H1 (cell line): ENCODE measurements around the gene SV2B. TPM values are rescaled to one million over a fixed set of nuclear protein-coding genes. Genes with fewer than 3 reads are reported as not detected.

ENCODE experiments used
- CTCF ChIA-PET: fragments of 300-600 bp; sonication (Branson Sonifier 250); formaldehyde crosslinking; loops from one replicate; lab custom pipeline; 2021; ENCODE audit not compliant: partially characterized antibody; lab: Charles Lee
- POLR2A ChIA-PET: fragments of 300-600 bp; sonication (Branson Sonifier 250); formaldehyde crosslinking; loops from one replicate; lab custom pipeline; 2021; ENCODE audit warnings: inconsistent platforms; ENCODE audit not compliant: partially characterized antibody; lab: Charles Lee
- DNase-seq, 2 experiments: peaks; one replicate each; pipeline versions ENCODE4 v3.0.0 to v3.0.0-alpha.2; 2010 to 2022; ENCODE audit warnings: low spot score in 2 of 2, low read depth in 1 of 2, mixed read lengths in 1 of 2
- FAIRE-seq: peaks from 2 replicates; lab custom pipeline; 2011; peaks lifted over from hg19 to GRCh38; lab: Jason Lieb, UNC
- H2AFZ ChIP-seq: 2 replicates; pipeline ENCODE4 v1.8.1; 2012; ENCODE audit warnings: low read length, inconsistent platforms
- H2AK5ac ChIP-seq: 2 replicates; pipeline ENCODE4 v1.6.1; 2013; ENCODE audit warnings: low read depth, low read length
- H2BK120ac ChIP-seq: replicated peaks from 2 replicates; pipeline ENCODE3; 2013; ENCODE audit warnings: low read depth, low read length, inconsistent platforms
- H2BK12ac ChIP-seq: 2 replicates; pipeline ENCODE4 v1.6.1; 2013; ENCODE audit warnings: low read depth, low read length
- H2BK15ac ChIP-seq: 2 replicates; pipeline ENCODE4 v1.6.1; 2013; ENCODE audit warnings: low read length
- H2BK20ac ChIP-seq: 2 replicates; pipeline ENCODE4 v1.6.1; 2013; ENCODE audit warnings: low read length
- H2BK5ac ChIP-seq: 2 replicates; pipeline ENCODE4 v1.6.1; 2013; ENCODE audit warnings: low read depth, low read length
- H3K14ac ChIP-seq: 2 replicates; pipeline ENCODE4 v1.6.1; 2013; ENCODE audit warnings: inconsistent platforms; ENCODE audit not compliant: insufficient read length
- H3K18ac ChIP-seq: 2 replicates; pipeline ENCODE4 v1.6.1; 2013; ENCODE audit warnings: low read length; ENCODE audit errors: extremely low read depth
- H3K23ac ChIP-seq: 2 replicates; pipeline ENCODE4 v1.6.1; 2013; ENCODE audit warnings: inconsistent platforms; ENCODE audit not compliant: insufficient read length
- H3K23me2 ChIP-seq: 2 replicates; pipeline ENCODE4 v1.6.1; 2013; ENCODE audit warnings: low read depth, low read length
- H3K27ac ChIP-seq: 2 replicates; pipeline ENCODE4 v1.6.1; 2011; ENCODE audit warnings: low read depth, low read length, inconsistent platforms
- H3K27me3 ChIP-seq, 4 experiments: replicated peaks in 1 of 4; 1 replicate in 1 of 4; 2 replicates in 3 of 4; pipeline versions ENCODE4 v1.6.1 to v1.8.1; 2011 to 2013; ENCODE audit warnings: low read length in 3 of 4, mild to moderate bottlenecking in 3 of 4, inconsistent platforms in 2 of 4, mixed read lengths in 2 of 4, moderate library complexity in 1 of 4; ENCODE audit not compliant: control insufficient read depth in 3 of 4, insufficient read depth in 3 of 4; ENCODE audit errors: extremely low read depth in 1 of 4
- H3K36me3 ChIP-seq, 4 experiments: 2 replicates each; pipeline versions ENCODE4 v1.6.1 to v1.8.1; 2011 to 2013; ENCODE audit warnings: mild to moderate bottlenecking in 4 of 4, low read length in 3 of 4, moderate library complexity in 2 of 4, control low read depth in 1 of 4, inconsistent platforms in 1 of 4; ENCODE audit not compliant: insufficient read depth in 4 of 4, control insufficient read depth in 2 of 4
- H3K4ac ChIP-seq: replicated peaks from 2 replicates; pipeline ENCODE3; 2013; ENCODE audit warnings: low read length, low read depth, mixed read lengths, inconsistent platforms; ENCODE audit not compliant: insufficient read length
- H3K4me1 ChIP-seq, 4 experiments: replicated peaks in 1 of 4; 1 replicate in 1 of 4; 2 replicates in 3 of 4; pipeline versions ENCODE4 v1.6.1 to v1.8.1; 2011 to 2013; ENCODE audit warnings: low read length in 3 of 4, inconsistent platforms in 2 of 4, mixed read lengths in 1 of 4; ENCODE audit not compliant: insufficient read depth in 4 of 4, control insufficient read depth in 3 of 4
- H3K4me2 ChIP-seq, 2 experiments: 2 replicates each; pipeline versions ENCODE4 v1.6.1 to v1.8.1; 2011 to 2013; ENCODE audit warnings: low read depth in 2 of 2, low read length in 2 of 2, control low read depth in 1 of 2, inconsistent platforms in 1 of 2, mild to moderate bottlenecking in 1 of 2; ENCODE audit not compliant: insufficient read depth in 1 of 2
- H3K4me3 ChIP-seq, 4 experiments: fragments of 200-600, 300-600 bp in 1 of 4; sonication (generic), shearing (Covaris generic), sonication (Bioruptor Twin) in 1 of 4; 2 replicates each; pipeline versions ENCODE4 v1.5.1 to v1.8.1; 2011 to 2016; ENCODE audit warnings: low read length in 4 of 4, low read depth in 3 of 4, control low read depth in 2 of 4, inconsistent platforms in 2 of 4, mild to moderate bottlenecking in 2 of 4, mixed read lengths in 1 of 4, moderate library complexity in 1 of 4; ENCODE audit not compliant: insufficient read depth in 2 of 4; ENCODE audit errors: extremely low read depth in 1 of 4
- H3K56ac ChIP-seq: replicated peaks from 2 replicates; pipeline ENCODE3; 2013; ENCODE audit warnings: low read depth, mild to moderate bottlenecking, mixed read lengths, low read length, inconsistent platforms; ENCODE audit not compliant: insufficient read length
- H3K79me1 ChIP-seq: 2 replicates; pipeline ENCODE4 v1.6.1; 2013; ENCODE audit warnings: low read depth, low read length, control low read depth
- H3K79me2 ChIP-seq, 2 experiments: 2 replicates each; pipeline versions ENCODE4 v1.6.1 to v1.8.1; 2012 to 2013; ENCODE audit warnings: low read length in 2 of 2, mild to moderate bottlenecking in 2 of 2, inconsistent platforms in 1 of 2; ENCODE audit not compliant: insufficient read depth in 2 of 2, control insufficient read depth in 1 of 2
- H3K9ac ChIP-seq, 4 experiments: replicated peaks in 1 of 4; 1 replicate in 1 of 4; 2 replicates in 3 of 4; pipeline versions ENCODE4 v1.6.1 to v1.8.1; 2011 to 2013; ENCODE audit warnings: low read depth in 3 of 4, low read length in 3 of 4, control low read depth in 2 of 4, mild to moderate bottlenecking in 2 of 4, moderate library complexity in 2 of 4, inconsistent platforms in 1 of 4; ENCODE audit errors: extremely low read depth in 1 of 4
- H3K9me3 ChIP-seq, 2 experiments: 2 replicates each; pipeline versions ENCODE4 v1.6.1 to v1.8.1; 2012 to 2013; ENCODE audit warnings: mild to moderate bottlenecking in 2 of 2, moderate library complexity in 2 of 2, control low read depth in 1 of 2, inconsistent platforms in 1 of 2, low read depth in 1 of 2, low read length in 1 of 2, mixed read lengths in 1 of 2; ENCODE audit not compliant: insufficient read depth in 2 of 2
- H4K20me1 ChIP-seq, 2 experiments: replicated peaks in 1 of 2; 2 replicates each; pipeline versions ENCODE3 to v1.8.1; 2011 to 2013; ENCODE audit warnings: inconsistent platforms in 2 of 2, low read length in 2 of 2, mild to moderate bottlenecking in 1 of 2; ENCODE audit not compliant: insufficient read depth in 2 of 2, control insufficient read depth in 1 of 2
- H4K5ac ChIP-seq: 2 replicates; pipeline ENCODE4 v1.6.1; 2013; ENCODE audit warnings: low read length, low read depth, mixed read lengths, inconsistent platforms; ENCODE audit not compliant: insufficient read length
- H4K8ac ChIP-seq: 2 replicates; pipeline ENCODE4 v1.8.0; 2013; ENCODE audit warnings: mild to moderate bottlenecking, moderate library complexity, low read length, inconsistent platforms; ENCODE audit not compliant: insufficient read depth; ENCODE audit errors: extremely low read depth
- H4K91ac ChIP-seq: replicated peaks from 2 replicates; pipeline ENCODE3; 2013; ENCODE audit warnings: low read length, mixed read lengths, inconsistent platforms; ENCODE audit not compliant: insufficient read length
- BACH1 ChIP-seq: IDR thresholded peaks from 2 replicates; pipeline ENCODE4 v1.6.1; 2012; ENCODE audit warnings: low read length, improper control_type of control experiment
- EP300 ChIP-seq, 2 experiments: IDR thresholded peaks; 1 replicate in 1 of 2; 2 replicates in 1 of 2; pipeline ENCODE4 v1.6.1; 2011 to 2012; ENCODE audit warnings: low read depth in 2 of 2, low read length in 2 of 2, mild to moderate bottlenecking in 2 of 2, borderline replicate concordance in 1 of 2, inconsistent platforms in 1 of 2, moderate library complexity in 1 of 2
- GABPA ChIP-seq: IDR thresholded peaks from 2 replicates; pipeline ENCODE4 v1.6.1; 2011; ENCODE audit warnings: mild to moderate bottlenecking, low read length, moderate library complexity, borderline replicate concordance; ENCODE audit not compliant: insufficient read depth
- KDM1A ChIP-seq: fragments of 200-600, 300-600 bp; sonication (generic); IDR thresholded peaks from 2 replicates; pipeline ENCODE4 v1.7.1; 2016; ENCODE audit warnings: mild to moderate bottlenecking, low read length, borderline replicate concordance
- KDM4A ChIP-seq: IDR thresholded peaks from one replicate; pipeline ENCODE4 v1.7.1; 2012; ENCODE audit warnings: low read depth, mild to moderate bottlenecking, moderate library complexity, low read length, inconsistent platforms; ENCODE audit not compliant: severe bottlenecking
- MAFK ChIP-seq: IDR thresholded peaks from 2 replicates; pipeline ENCODE4 v1.6.1; 2012; ENCODE audit warnings: low read depth, mild to moderate bottlenecking, improper control_type of control experiment, low read length
- NANOG ChIP-seq: IDR thresholded peaks from 2 replicates; pipeline ENCODE4 v1.6.1; 2011; ENCODE audit warnings: low read length, low read depth, mild to moderate bottlenecking, inconsistent platforms; ENCODE audit not compliant: insufficient read depth, poor library complexity, severe bottlenecking
- RNF2 ChIP-seq: fragments of 200-900, 300-1000 bp; sonication (generic); IDR thresholded peaks from 2 replicates; pipeline ENCODE4 v1.7.1; 2016; ENCODE audit warnings: borderline replicate concordance, low read depth, mild to moderate bottlenecking, antibody characterized with exemption, low read length; ENCODE audit not compliant: poor library complexity, severe bottlenecking; ENCODE audit errors: missing control alignments
- RXRA ChIP-seq: IDR thresholded peaks from 2 replicates; pipeline ENCODE4 v1.6.1; 2011; ENCODE audit warnings: low read depth, mild to moderate bottlenecking, low read length, moderate library complexity; ENCODE audit not compliant: insufficient read depth
- SIRT6 ChIP-seq: IDR thresholded peaks from one replicate; pipeline ENCODE4 v1.7.1; 2012; ENCODE audit warnings: low read length, inconsistent platforms
- SIX5 ChIP-seq: IDR thresholded peaks from 2 replicates; pipeline ENCODE4 v1.6.1; 2011; ENCODE audit warnings: mild to moderate bottlenecking, low read depth, low read length
- SP4 ChIP-seq: IDR thresholded peaks from 2 replicates; pipeline ENCODE4 v1.6.1; 2012; ENCODE audit warnings: low read length, inconsistent platforms
- TBP ChIP-seq: IDR thresholded peaks from 2 replicates; pipeline ENCODE4 v1.6.1; 2011; ENCODE audit warnings: low read depth, low read length, improper control_type of control experiment
- YY1 ChIP-seq: IDR thresholded peaks from 2 replicates; pipeline ENCODE4 v1.6.1; 2011; ENCODE audit warnings: low read depth, mild to moderate bottlenecking, low read length
- ZNF274 ChIP-seq: IDR thresholded peaks from 2 replicates; pipeline ENCODE4 v1.7.0; 2012; ENCODE audit warnings: low read length, borderline replicate concordance; ENCODE audit errors: extremely low read depth
- polyA plus RNA-seq, 7 experiments: library from polyadenylated mRNA; depleted of rRNA in 3 of 7; stranded (reverse) in 5 of 7; unstranded in 2 of 7; fragments of >200 nt in 5 of 7; fragments of 200-250 nt in 2 of 7; gene quantifications; 1 replicate in 5 of 7; 2 replicates in 1 of 7; 4 replicates in 1 of 7; pipeline versions ENCODE4 v1.2.1 to v1.2.3, GENCODE V29; 2011 to 2013; ENCODE audit warnings: missing spikeins in 2 of 7, mixed read lengths in 2 of 7
- total RNA-seq: library from RNA; stranded (reverse); fragmentation: NEBNext Ultra II Directional; extraction: Animal tissue kit (Norgen Biotek cat#: 25700); gene quantifications from 2 replicates; pipeline ENCODE4 v1.2.1, GENCODE V29; 2021

SV2B gene
- total and polyA plus RNA-seq, 2 of the 8 experiments (the other 6 are each of a cell fraction or from before 2014, with no cell fraction given): 0.09 to 0.20 TPM

DNA sequence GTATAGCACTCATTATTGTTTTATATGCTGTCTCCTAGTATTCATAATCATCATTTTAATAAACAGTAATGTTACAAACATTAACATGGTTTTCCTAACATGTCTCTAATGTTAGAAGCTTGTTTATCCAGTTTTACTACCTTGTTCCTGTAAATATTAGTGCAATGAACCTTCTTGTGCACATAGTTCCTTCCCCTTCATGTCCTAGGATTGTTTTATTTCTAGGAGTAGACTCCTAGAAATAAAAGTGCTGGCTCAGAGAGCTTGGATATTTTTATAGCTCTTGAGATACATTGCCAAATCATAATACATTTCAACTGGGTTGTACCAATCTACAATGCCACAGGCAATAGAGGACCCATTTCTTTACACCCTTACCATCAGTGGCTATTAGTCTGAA lies 161.3 kb downstream of the SV2B start:
- Histone ChIP-seq H3K4me3 (no peak overlapping the region), H3K4ac (no peak overlapping the region), H4K5ac (no peak overlapping the region), H4K20me1 (peaks cover 0 to 2% of the 10 kb centered on the region in 2 experiments), H3K79me1 (no peaks in the 10 kb centered on the region), H3K23me2 (peaks cover 4% of the 10 kb centered on the region; the same call in 1 of the 2 replicates), H2AK5ac (no peak overlapping the region), H3K23ac (no peak overlapping the region), H4K8ac (no peak overlapping the region), H3K27me3 (peaks cover 0 to 3% (median 0%) of the 10 kb centered on the region in 4 experiments; a peak in 1 of 7 replicates), H2BK15ac (no peak overlapping the region), H3K18ac (no peak overlapping the region), H3K27ac (no peak overlapping the region), H3K9ac (no peak overlapping the region), H3K4me1 (no peaks in the 10 kb centered on the region), H3K36me3 (no peaks in the 10 kb centered on the region), H2AFZ (no peak overlapping the region), H4K91ac (no peak overlapping the region), H3K56ac (no peak overlapping the region), H2BK12ac (no peak overlapping the region), H3K9me3 (no peaks in the 10 kb centered on the region), H2BK5ac (no peak overlapping the region), H3K4me2 (no peak overlapping the region), H3K79me2 (no peaks in the 10 kb centered on the region), H2BK20ac (no peak overlapping the region), H2BK120ac (no peak overlapping the region), H3K14ac (no peak overlapping the region)
- DNase-seq: no peak
- TF ChIP-seq SIRT6 (no peak), YY1 (no peak), SP4 (no peak), ZNF274 (no peak), MAFK (no peak), KDM4A (no peak), GABPA (no peak), NANOG (no peak), RNF2 (no peak), SIX5 (no peak), TBP (no peak), BACH1 (no peak), KDM1A (no peak), RXRA (no peak), EP300 (IDR thresholded peaks at IDR 0.05; ENCODE audit: borderline replicate concordance in 1 of 2, low read depth in 2 of 2, low read length in 2 of 2) (no peak)
- no peak for FAIRE-seq
- ChIA-PET CTCF (interaction anchor here (1.1 to 1.9 kb wide), 3 partner anchors 11 to 206 kb away, joined by 3 to 7 read pairs (median 6); no protein-coding TSS in a partner anchor), POLR2A (no interaction called here)
